Stimulated activated CD8-positive, alpha-beta memory T cell treated with anti-CD3 and anti-CD28 coated beads, Interleukin-4, amount 100 ng/mL, for 24 hours (primary cell): Measurements from ENCODE around the gene PLEKHM3.

Experiments
- DNase-seq: peaks from one replicate; pipeline ENCODE4 v3.0.0-alpha.2; 2020; ENCODE audit warnings: low read depth

Gene PLEKHM3

GRCh38 chr2:207792244-207792785 is 233.0 kb downstream of the PLEKHM3 start:
- DNase-seq = no peak

- no peak for DNase-seq
Observed at GRCh38 chr2:207791579-207792243, 233.6 kb downstream of the PLEKHM3 start.

- DNase-seq = no peak
Observed at GRCh38 chr2:207790898-207791297, 234.4 kb downstream of the PLEKHM3 start.

- DNase-seq = no peak
Observed at GRCh38 chr2:207787800-207788199, 237.5 kb downstream of the PLEKHM3 start.

GRCh38 chr2:207787017-207787416 is 238.3 kb downstream of the PLEKHM3 start:
- no peak for DNase-seq

- DNase-seq = no peak
Observed at GRCh38 chr2:207784898-207785297, 240.4 kb downstream of the PLEKHM3 start.

- no peak for DNase-seq
Observed at GRCh38 chr2:207783514-207783913, 241.8 kb downstream of the PLEKHM3 start.

- no peak for DNase-seq
Observed at GRCh38 chr2:207782238-207783030, 242.9 kb downstream of the PLEKHM3 start.

- no peak for DNase-seq
Observed at GRCh38 chr2:207779523-207779922, 245.8 kb downstream of the PLEKHM3 start.

GRCh38 chr2:207778298-207778882 is 246.9 kb downstream of the PLEKHM3 start:
- no peak for DNase-seq

- no peak for DNase-seq
Observed at GRCh38 chr2:207777124-207777523, 248.2 kb downstream of the PLEKHM3 start.

- no peak for DNase-seq
Observed at GRCh38 chr2:207775473-207775872, 249.9 kb downstream of the PLEKHM3 start.

GRCh38 chr2:207772844-207773205 is 252.5 kb downstream of the PLEKHM3 start:
- no peak for DNase-seq

- no peak for DNase-seq
Observed at GRCh38 chr2:207772081-207772843, 253.1 kb downstream of the PLEKHM3 start.

GRCh38 chr2:207771421-207771820 is 253.9 kb downstream of the PLEKHM3 start:
- no peak for DNase-seq
